GM23248 (cell line): ENCODE data around the gene MBP. TPM values are rescaled to one million over a fixed set of nuclear protein-coding genes. Genes with fewer than 3 reads are reported as not detected.

Source experiments
- DNase-seq: peaks from one replicate; pipeline ENCODE4 v3.0.0-alpha.2; 2015
- H2AFZ ChIP-seq: fragments of 200-600 bp; sonication (generic); 2 replicates; pipeline ENCODE4 v1.6.1; 2016; ENCODE audit warnings: antibody characterized with exemption
- H3F3A ChIP-seq: fragments of 200-600 bp; sonication (generic); 2 replicates; pipeline ENCODE4 v1.6.1; 2016; ENCODE audit warnings: mild to moderate bottlenecking, antibody characterized with exemption, mixed run types; ENCODE audit not compliant: insufficient read depth
- H3K27ac ChIP-seq: fragments of 200-600 bp; sonication (generic); 2 replicates; pipeline ENCODE4 v1.5.1; 2016; ENCODE audit warnings: mild to moderate bottlenecking
- H3K27me3 ChIP-seq: fragments of 200-600 bp; sonication (generic); replicated peaks from 2 replicates; pipeline ENCODE4 v1.6.1; 2016; ENCODE audit warnings: mild to moderate bottlenecking; ENCODE audit not compliant: insufficient read depth
- H3K36me3 ChIP-seq: fragments of 200-600 bp; sonication (generic); 2 replicates; pipeline ENCODE4 v1.6.1; 2016; ENCODE audit warnings: low read depth, mild to moderate bottlenecking
- H3K4me1 ChIP-seq: fragments of 200-600 bp; sonication (generic); 2 replicates; pipeline ENCODE4 v1.6.1; 2016; ENCODE audit warnings: mild to moderate bottlenecking; ENCODE audit not compliant: insufficient read depth
- H3K4me2 ChIP-seq: fragments of 200-600 bp; sonication (generic); one replicate; pipeline ENCODE4 v1.6.1; 2016; ENCODE audit warnings: mild to moderate bottlenecking; ENCODE audit not compliant: unreplicated experiment
- H3K4me3 ChIP-seq: fragments of 200-600 bp; sonication (generic); 2 replicates; pipeline ENCODE4 v1.5.1; 2016; ENCODE audit warnings: mild to moderate bottlenecking
- H3K79me2 ChIP-seq: fragments of 200-600 bp; sonication (generic); 2 replicates; pipeline ENCODE4 v1.6.1; 2016; ENCODE audit warnings: mild to moderate bottlenecking; ENCODE audit not compliant: insufficient read depth
- H3K9ac ChIP-seq: fragments of 200-600 bp; sonication (generic); 2 replicates; pipeline ENCODE4 v1.6.1; 2016; ENCODE audit warnings: mild to moderate bottlenecking
- H3K9me2 ChIP-seq: fragments of 200-600 bp; sonication (generic); 2 replicates; pipeline ENCODE4 v1.6.1; 2016; ENCODE audit warnings: mixed run types, mild to moderate bottlenecking, moderate library complexity; ENCODE audit not compliant: insufficient read depth
- H3K9me3 ChIP-seq: fragments of 200-600 bp; sonication (generic); one replicate; pipeline ENCODE4 v1.6.1; 2017; ENCODE audit warnings: low read depth
- H4K20me1 ChIP-seq: fragments of 200-600 bp; sonication (generic); 2 replicates; pipeline ENCODE4 v1.6.0; 2016; ENCODE audit not compliant: insufficient read depth
- EZH2 ChIP-seq: fragments of 200-600 bp; sonication (generic); IDR thresholded peaks from 2 replicates; pipeline ENCODE4 v1.6.1; 2018; ENCODE audit warnings: antibody characterized with exemption, mild to moderate bottlenecking; ENCODE audit not compliant: insufficient read depth, poor library complexity, severe bottlenecking
- EZH2phosphoT487 ChIP-seq: fragments of 200-600 bp; sonication (generic); IDR thresholded peaks from 2 replicates; pipeline ENCODE4 v1.6.1; 2018; ENCODE audit warnings: antibody characterized with exemption, moderate library complexity, mild to moderate bottlenecking, low read depth; ENCODE audit not compliant: insufficient read depth
- WGBS, 2 experiments: methylation state at CpG; one replicate each; pipeline ENCODE4 v1.1.6; 2015 to 2017; ENCODE audit warnings: low lambda C conversion rate in 2 of 2, low coverage in 1 of 2; ENCODE audit errors: missing lambda C conversion rate in 2 of 2; 5-methylcytosine and 5-hydroxymethylcytosine counted together
- in situ Hi-C: fragments of 300-500 bp; cut with MboI; formaldehyde crosslinking; loops from 2 replicates; pipeline ENCODE4 v1.15.0; 2020
- polyA plus RNA-seq: library from polyadenylated mRNA; unstranded; fragments of >200 nt; fragmentation: Nextera tagmentation; extraction: Ambion mirVana; gene quantifications from 2 replicates; pipeline ENCODE4 v1.2.1, GENCODE V29; 2016
- total RNA-seq: library from RNA; depleted of rRNA; stranded (reverse); fragments of >200 nt; shearing (Covaris generic); gene quantifications from 2 replicates; pipeline ENCODE4 v1.2.3, GENCODE V29; 2014

Gene MBP
- total and polyA plus RNA-seq, 2 experiments from 2014 or later: 2.2 to 2.9 TPM

GRCh38 chr18:77033575-77033974 lies 99.0 kb downstream of the MBP start:
- Histone ChIP-seq H3F3A (no peaks in the 10 kb centered on the region), H2AFZ (no peak overlapping the region), H3K27me3 (no peaks in the 10 kb centered on the region), H3K36me3 (no peaks in the 10 kb centered on the region), H3K79me2 (no peaks in the 10 kb centered on the region), H3K9ac (no peak overlapping the region), H3K4me1 (0 out of 2 replicates have a peak, but pooled peaks cover 7% of the 10 kb centered on the region), H3K4me3 (no peak overlapping the region), H4K20me1 (no peaks in the 10 kb centered on the region), H3K9me2 (no peaks in the 10 kb centered on the region), H3K9me3 (no peaks in the 10 kb centered on the region), H3K4me2 (no peak overlapping the region), H3K27ac (no peak overlapping the region)
- WGBS, 2 experiments: 55 to 58% methylated on average over 3 of the region's 3 CpGs
- no peak for DNase-seq
- in situ Hi-C loops: no loop called here
- TF ChIP-seq EZH2: no peak
- TF ChIP-seq EZH2phosphoT487: no peak

DNA sequence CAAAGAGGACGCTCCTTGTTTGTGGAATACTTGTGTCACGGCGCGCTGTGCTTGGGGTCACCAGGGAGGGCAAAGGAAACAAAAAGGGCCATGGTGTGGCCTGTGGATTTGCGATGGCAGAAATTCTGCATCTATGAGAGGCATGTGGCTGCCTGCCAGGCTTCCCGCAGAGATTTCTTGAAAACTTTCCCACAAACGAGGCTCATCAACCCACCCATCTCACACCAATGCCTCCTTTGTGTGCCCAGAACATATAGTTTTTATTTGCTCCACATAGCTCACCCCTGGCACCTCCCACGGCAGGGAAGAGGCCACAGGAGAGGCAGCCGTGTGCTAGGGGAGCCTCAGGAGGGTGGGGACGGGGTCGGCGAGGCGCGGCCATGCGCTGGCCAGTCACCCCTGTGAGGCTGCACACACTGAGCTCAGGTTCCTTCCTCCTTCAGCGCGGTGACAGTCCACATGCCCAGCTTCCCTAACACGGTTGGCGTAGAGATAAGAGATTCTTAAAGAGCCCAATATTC lies 100.3 kb downstream of the MBP start:
- no peak overlapping the region for H2AFZ ChIP-seq
- H3K36me3 ChIP-seq: no peaks in the 10 kb centered on the region
- no peak overlapping the region for H3K4me3 ChIP-seq
- H3K9me2 ChIP-seq: no peaks in the 10 kb centered on the region
- H3K9ac ChIP-seq: no peak overlapping the region
- no peaks in the 10 kb centered on the region for H4K20me1 ChIP-seq
- TF ChIP-seq EZH2phosphoT487: no peak
- no peak for TF ChIP-seq EZH2
- H3K4me1 ChIP-seq: 0 out of 2 replicates have a peak, but pooled peaks cover 7% of the 10 kb centered on the region
- DNase-seq: no peak
- in situ Hi-C loops: no loop called here
- no peak overlapping the region for H3K4me2 ChIP-seq
- 82 to 85% methylated on average over 19 of the region's 19 CpGs for WGBS, 2 experiments
- no peaks in the 10 kb centered on the region for H3K27me3 ChIP-seq
- no peak overlapping the region for H3K27ac ChIP-seq
- no peaks in the 10 kb centered on the region for H3K9me3 ChIP-seq
- no peaks in the 10 kb centered on the region for H3F3A ChIP-seq
- H3K79me2 ChIP-seq: no peaks in the 10 kb centered on the region

GRCh38 chr18:77031662-77032061 lies 100.9 kb downstream of the MBP start:
- no peaks in the 10 kb centered on the region for H4K20me1 ChIP-seq
- H3K79me2 ChIP-seq: no peaks in the 10 kb centered on the region
- in situ Hi-C loops: no loop called here
- WGBS, 2 experiments: 60 to 68% methylated on average over 8 to 9 of the region's 9 CpGs
- no peak overlapping the region for H2AFZ ChIP-seq
- no peaks in the 10 kb centered on the region for H3K9me2 ChIP-seq
- no peak overlapping the region for H3K27ac ChIP-seq
- no peak overlapping the region for H3K4me3 ChIP-seq
- H3K27me3 ChIP-seq: no peaks in the 10 kb centered on the region
- H3F3A ChIP-seq: no peaks in the 10 kb centered on the region
- H3K36me3 ChIP-seq: no peaks in the 10 kb centered on the region
- no peak for DNase-seq
- no peak overlapping the region for H3K9ac ChIP-seq
- TF ChIP-seq EZH2 (no peak), EZH2phosphoT487 (no peak)
- H3K4me2 ChIP-seq: no peak overlapping the region
- no peaks in the 10 kb centered on the region for H3K9me3 ChIP-seq
- H3K4me1 ChIP-seq: 0 out of 2 replicates have a peak, but pooled peaks cover 7% of the 10 kb centered on the region

- Histone ChIP-seq H3K27ac (no peak overlapping the region), H3K36me3 (no peaks in the 10 kb centered on the region), H3K4me2 (no peak overlapping the region), H4K20me1 (no peaks in the 10 kb centered on the region), H3F3A (no peaks in the 10 kb centered on the region), H2AFZ (no peak overlapping the region), H3K27me3 (no peaks in the 10 kb centered on the region), H3K9me3 (no peaks in the 10 kb centered on the region), H3K9me2 (no peaks in the 10 kb centered on the region), H3K9ac (no peak overlapping the region), H3K79me2 (no peaks in the 10 kb centered on the region), H3K4me3 (no peak overlapping the region), H3K4me1 (0 out of 2 replicates have a peak, but pooled peaks cover under 1% of the 10 kb centered on the region)
- in situ Hi-C loops: no loop called here
- 77 to 84% methylated on average over 7 of the region's 7 CpGs for WGBS, 2 experiments
- no peak for TF ChIP-seq EZH2
- TF ChIP-seq EZH2phosphoT487: no peak
- no peak for DNase-seq
These were observed 102.4 kb downstream of the MBP start for GRCh38 chr18:77030201-77030600.
